ENCODE data around the gene LMBR1L.
A peak's percentile ranks its signal among the peaks of the same experiment; 100 is the strongest.

Gene LMBR1L

GRCh38 chr12:49052451-49053208 lies 58.0 kb downstream of the LMBR1L start:
- no peak for DNase-seq (ENCODE audit: low read depth)

GRCh38 chr12:49051777-49052438 lies 58.7 kb downstream of the LMBR1L start:
- DNase-seq (ENCODE audit: low read depth): no peak

- DNase-seq (ENCODE audit: low read depth): no peak
Observed at GRCh38 chr12:49051373-49051764, 59.3 kb downstream of the LMBR1L start.

GRCh38 chr12:49050507-49051372 lies 59.9 kb downstream of the LMBR1L start:
- no peak for DNase-seq (ENCODE audit: low read depth)

GRCh38 chr12:49049566-49050224 lies 61.0 kb downstream of the LMBR1L start:
- DNase-seq (ENCODE audit: low read depth): peak; percentile 40

GRCh38 chr12:49048953-49049352 lies 61.7 kb downstream of the LMBR1L start:
- DNase-seq (ENCODE audit: low read depth): no peak
